Fibroblast of pulmonary artery (primary cell): ENCODE measurements around the gene CENPP.

Experiments used
- DNase-seq: peaks from one replicate; pipeline ENCODE4 v3.0.0-alpha.2; 2010; ENCODE audit warnings: low read depth
- H3K4me3 ChIP-seq: replicated peaks from 2 replicates; pipeline ENCODE4 v1.5.1; 2011; ENCODE audit warnings: low read depth, mild to moderate bottlenecking, control low read depth, low read length, moderate library complexity
- CTCF ChIP-seq: IDR thresholded peaks from 2 replicates; pipeline ENCODE4 v1.5.1; 2011; ENCODE audit warnings: mild to moderate bottlenecking, control low read depth, low read length, inconsistent platforms; ENCODE audit errors: missing control alignments

Gene CENPP

DNA sequence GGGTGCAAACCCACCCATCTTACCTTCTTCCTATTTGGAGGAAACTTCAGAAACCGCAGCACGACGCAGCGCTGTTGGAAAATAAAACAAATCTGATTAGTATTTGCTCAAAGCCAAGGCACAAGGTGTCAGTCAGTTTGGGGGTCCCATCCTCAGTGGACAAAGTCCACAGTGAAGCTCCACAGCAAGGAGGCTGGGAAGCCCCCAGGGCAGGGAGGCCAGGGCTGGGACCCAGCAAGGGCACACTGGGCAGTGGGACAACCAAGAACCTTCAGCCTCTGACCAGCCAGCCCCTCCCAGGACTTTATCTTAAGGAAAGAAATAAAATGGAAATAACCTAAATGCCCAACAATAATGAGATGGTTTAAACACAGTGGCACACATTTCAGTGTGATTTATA, 332.9 kb downstream of the CENPP start:
- DNase-seq, result no peak

GRCh38 chr9:92659601-92660000, 333.8 kb downstream of the CENPP start:
- TF ChIP-seq CTCF, result no peak
- no peak for DNase-seq
- H3K4me3 ChIP-seq, result no peak overlapping the region

More for the DNA sequence above, 332.9 kb downstream of the CENPP start:
- TF ChIP-seq CTCF, result no peak
- H3K4me3 ChIP-seq, result no peak overlapping the region

DNA sequence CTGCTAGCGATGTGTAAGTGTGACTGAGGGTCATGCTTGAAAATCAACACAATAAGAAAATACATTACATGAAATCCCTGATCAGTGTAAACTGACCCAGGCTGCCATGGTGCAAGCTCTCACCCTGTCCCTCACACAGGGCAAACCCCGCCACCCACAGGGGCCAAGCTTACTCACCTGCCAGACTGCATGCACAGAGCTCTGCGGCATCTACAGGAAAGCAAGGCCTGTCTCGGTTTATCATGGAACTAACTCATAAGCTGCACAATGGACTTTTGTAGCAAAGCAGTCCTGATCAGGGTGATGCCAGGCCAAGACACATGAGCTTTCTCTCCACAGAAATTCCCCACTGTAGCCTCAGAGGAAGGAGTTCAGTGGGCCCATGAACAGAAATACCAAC, 334.5 kb downstream of the CENPP start:
- no peak overlapping the region for H3K4me3 ChIP-seq
- no peak for DNase-seq
- no peak for TF ChIP-seq CTCF

DNA sequence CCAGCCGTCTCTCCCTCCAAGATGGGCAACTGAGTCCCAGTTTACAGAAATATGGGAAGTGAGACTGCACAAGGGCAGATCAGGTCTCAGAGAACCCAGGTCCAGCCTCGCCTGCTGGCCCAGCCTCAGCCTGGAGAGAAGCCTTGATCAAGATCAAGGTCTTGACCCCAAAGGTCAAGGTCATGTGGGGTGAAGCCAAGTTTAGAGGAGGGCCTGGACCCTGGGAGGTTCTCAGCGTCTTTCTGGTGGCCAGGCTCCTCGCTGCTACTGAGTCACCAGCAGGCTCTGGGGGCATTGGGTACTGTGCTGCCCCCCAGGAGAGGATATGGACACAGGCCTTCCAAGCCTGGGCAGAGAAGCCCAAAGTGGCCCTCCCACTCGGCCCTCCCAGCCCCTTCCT, 335.4 kb downstream of the CENPP start:
- no peak for TF ChIP-seq CTCF
- no peak overlapping the region for H3K4me3 ChIP-seq
- DNase-seq, result no peak

DNA sequence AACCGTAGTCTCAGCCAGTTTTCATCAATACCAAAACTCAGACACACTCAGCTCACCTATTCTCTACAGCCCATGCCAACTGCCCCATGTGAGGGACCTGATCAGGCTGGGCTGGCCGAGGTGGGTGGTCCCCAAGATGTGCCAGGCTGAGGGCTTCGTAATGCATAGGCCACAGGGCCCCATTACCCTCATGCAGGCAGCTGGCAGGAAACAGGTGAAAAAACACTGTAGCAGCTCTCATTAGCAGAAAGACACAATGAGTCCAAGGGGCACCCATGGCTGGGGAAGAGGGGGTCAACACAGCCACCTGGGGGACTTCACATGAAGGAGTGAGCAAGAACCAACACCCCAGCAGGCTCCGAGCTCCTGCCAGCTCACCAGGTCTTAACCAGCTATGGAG, 336.0 kb downstream of the CENPP start:
- H3K4me3 ChIP-seq, result no peak overlapping the region
- no peak for TF ChIP-seq CTCF
- DNase-seq, result no peak

DNA sequence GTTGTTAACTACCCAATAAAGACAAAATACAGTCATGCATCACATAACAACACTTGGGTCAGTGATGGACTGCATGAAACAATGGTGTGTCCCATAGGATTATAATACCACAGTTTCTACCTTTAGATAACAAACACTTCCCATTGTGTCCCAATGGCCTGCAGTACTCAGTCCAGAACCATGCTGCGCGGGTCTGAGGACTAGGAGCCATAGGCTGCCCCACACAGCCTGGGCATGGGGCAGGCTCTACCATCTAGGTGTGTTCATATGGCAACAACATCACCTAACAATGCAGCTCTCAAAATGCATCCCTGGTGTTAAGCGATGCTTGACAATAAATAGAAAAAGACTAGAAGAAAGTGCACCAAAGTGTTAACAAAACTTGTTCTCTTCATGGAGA, 337.4 kb downstream of the CENPP start:
- H3K4me3 ChIP-seq, result no peak overlapping the region
- no peak for TF ChIP-seq CTCF
- no peak for DNase-seq

DNA sequence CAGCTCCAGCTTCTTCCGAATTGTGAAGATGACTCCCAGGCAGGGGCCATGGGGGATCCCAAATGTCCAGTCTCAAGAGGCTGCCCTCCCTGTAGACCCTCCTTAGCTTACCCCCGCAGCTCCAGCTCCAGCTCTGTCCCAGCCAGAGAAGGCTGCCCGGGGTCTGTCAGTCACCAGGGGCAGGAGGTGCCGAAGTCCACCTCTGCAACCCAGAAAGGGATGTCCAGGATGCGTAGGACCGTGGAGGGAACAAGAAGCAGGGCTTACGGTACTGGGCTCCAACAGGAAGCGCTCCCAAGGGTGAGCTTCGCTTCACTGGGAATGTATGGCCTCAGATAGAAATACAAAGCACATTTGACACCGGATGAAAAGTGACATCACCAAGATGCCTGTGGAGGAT, 338.2 kb downstream of the CENPP start:
- TF ChIP-seq CTCF, result no peak
- no peak for DNase-seq
- no peak overlapping the region for H3K4me3 ChIP-seq
